Measurements from ENCODE around the gene AQP5.

GRCh38 chr12:50013361-50014147 is 51.9 kb downstream of the AQP5 start:
- no peak for TF ChIP-seq POLR2A (IDR thresholded peaks at IDR 0.05; ENCODE audit: extremely low read depth, insufficient read length)
- TF ChIP-seq, protein P1, sequence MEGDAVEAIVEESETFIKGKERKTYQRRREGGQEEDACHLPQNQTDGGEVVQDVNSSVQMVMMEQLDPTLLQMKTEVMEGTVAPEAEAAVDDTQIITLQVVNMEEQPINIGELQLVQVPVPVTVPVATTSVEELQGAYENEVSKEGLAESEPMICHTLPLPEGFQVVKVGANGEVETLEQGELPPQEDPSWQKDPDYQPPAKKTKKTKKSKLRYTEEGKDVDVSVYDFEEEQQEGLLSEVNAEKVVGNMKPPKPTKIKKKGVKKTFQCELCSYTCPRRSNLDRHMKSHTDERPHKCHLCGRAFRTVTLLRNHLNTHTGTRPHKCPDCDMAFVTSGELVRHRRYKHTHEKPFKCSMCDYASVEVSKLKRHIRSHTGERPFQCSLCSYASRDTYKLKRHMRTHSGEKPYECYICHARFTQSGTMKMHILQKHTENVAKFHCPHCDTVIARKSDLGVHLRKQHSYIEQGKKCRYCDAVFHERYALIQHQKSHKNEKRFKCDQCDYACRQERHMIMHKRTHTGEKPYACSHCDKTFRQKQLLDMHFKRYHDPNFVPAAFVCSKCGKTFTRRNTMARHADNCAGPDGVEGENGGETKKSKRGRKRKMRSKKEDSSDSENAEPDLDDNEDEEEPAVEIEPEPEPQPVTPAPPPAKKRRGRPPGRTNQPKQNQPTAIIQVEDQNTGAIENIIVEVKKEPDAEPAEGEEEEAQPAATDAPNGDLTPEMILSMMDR (IDR thresholded peaks at IDR 0.05; ENCODE audit: low read depth, low read length) = no peak
